Activated T-helper 2 cell treated with anti-CD3 and anti-CD28 coated beads, Interferon-gamma antibody, Interleukin-2, Interleukin-4, amounts not matched to agents 10 μg/mL and 5 μg/mL and 100 μg/mL, durations not matched to agents 14 hours and 24 hours and 36 hours (primary cell): ENCODE measurements around the gene MKLN1. TPM values are rescaled to one million over a fixed set of nuclear protein-coding genes. Genes with fewer than 3 reads are reported as not detected.

Source experiments
- DNase-seq: peaks from one replicate; pipeline ENCODE4 v3.0.0; 2021; ENCODE audit warnings: low spot score
- H3K27ac Mint-ChIP-seq: one replicate; pipeline ENCODE4 v1.8.0; 2021; ENCODE audit warnings: mixed read lengths
- H3K27me3 Mint-ChIP-seq: one replicate; pipeline ENCODE4 v1.8.0; 2021; ENCODE audit warnings: low read depth, mixed read lengths
- H3K36me3 Mint-ChIP-seq: one replicate; pipeline ENCODE4 v1.8.0; 2021; ENCODE audit warnings: low read depth, mixed read lengths
- H3K4me1 Mint-ChIP-seq: one replicate; pipeline ENCODE4 v1.8.0; 2021; ENCODE audit warnings: low read depth, mixed read lengths
- H3K4me3 Mint-ChIP-seq: one replicate; pipeline ENCODE4 v1.8.0; 2021; ENCODE audit warnings: low read depth, mild to moderate bottlenecking, moderate library complexity, mixed read lengths
- H3K9me3 Mint-ChIP-seq: one replicate; pipeline ENCODE4 v1.8.0; 2021; ENCODE audit warnings: mixed read lengths
- intact Hi-C: fragments of 100-400 bp; cut with micrococcal nuclease; formaldehyde crosslinking; loops from one replicate; pipeline ENCODE4 v1.15.1; 2023
- total RNA-seq: library from RNA; stranded (reverse); gene quantifications from 2 replicates; pipeline ENCODE4 v1.2.3, GENCODE V29; 2022

Gene MKLN1
- total RNA-seq, 1 donor from 2014 or later, result 38.3 TPM

DNA sequence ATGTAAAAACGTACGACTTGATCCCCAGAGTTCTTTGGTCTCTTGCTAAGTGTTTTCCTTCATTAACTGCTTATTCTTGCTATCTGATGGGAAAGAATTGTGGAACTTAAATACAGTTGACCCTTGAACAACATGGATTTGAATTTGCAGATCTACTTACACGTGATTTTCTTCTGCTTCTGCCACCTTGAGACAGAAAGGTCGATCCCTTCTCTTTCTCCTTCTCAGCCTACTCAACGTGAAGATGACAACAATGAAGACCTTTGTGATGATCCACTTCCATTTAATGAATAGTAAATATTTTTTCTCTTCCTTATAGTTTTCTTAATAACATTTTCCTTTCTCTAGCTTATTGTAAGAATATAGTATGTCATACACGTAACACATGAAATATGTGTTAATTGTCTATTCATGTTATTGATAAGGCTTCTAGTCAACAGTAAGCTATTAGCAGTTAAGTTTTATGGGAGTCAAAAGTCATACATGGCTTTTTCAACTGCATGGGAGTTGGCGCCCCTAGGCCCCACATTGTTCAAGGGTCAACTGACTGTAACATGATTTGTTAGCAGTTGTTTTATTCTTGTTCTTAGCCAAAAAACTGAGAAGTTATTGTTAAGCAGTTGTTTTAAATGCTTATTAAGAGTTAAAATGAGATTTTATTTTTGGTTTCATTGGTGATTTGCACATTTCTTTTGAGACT is 11.2 kb downstream of the MKLN1 start:
- Mint-ChIP-seq H3K36me3 (peaks cover 70% of the 10 kb centered on the region), H3K9me3 (peaks cover 49% of the 10 kb centered on the region), H3K4me1 (peaks cover 15% of the 10 kb centered on the region), H3K27ac (no peak overlapping the region), H3K4me3 (no peak overlapping the region), H3K27me3 (no peaks in the 10 kb centered on the region)
- DNase-seq, result no peak
- intact Hi-C loops, result no loop called here

DNA sequence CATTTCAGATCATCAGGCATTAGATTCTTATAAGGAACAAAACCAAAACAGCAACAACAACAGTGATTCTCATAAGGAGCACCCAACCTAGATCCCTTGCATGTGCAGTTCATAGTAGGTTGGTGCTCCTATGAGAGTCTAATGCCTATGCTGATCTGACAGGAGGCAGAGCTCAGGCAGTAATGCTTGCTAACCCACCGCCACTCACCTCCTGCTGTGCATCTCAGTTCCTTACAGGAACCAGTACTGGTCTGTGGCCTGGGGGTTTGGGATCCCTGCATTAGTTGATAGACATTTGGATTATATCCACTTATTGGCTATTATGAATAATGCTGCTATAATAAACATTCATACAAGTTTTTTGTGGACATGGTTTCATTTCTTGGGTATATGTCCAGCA is 14.0 kb downstream of the MKLN1 start:
- peaks cover 46% of the 10 kb centered on the region for H3K36me3 Mint-ChIP-seq
- no peaks in the 10 kb centered on the region for H3K27me3 Mint-ChIP-seq
- intact Hi-C loops, result no loop called here
- H3K4me3 Mint-ChIP-seq, result no peak overlapping the region
- H3K4me1 Mint-ChIP-seq, result peaks cover 13% of the 10 kb centered on the region
- peaks cover 26% of the 10 kb centered on the region for H3K9me3 Mint-ChIP-seq
- DNase-seq, result no peak
- no peak overlapping the region for H3K27ac Mint-ChIP-seq

DNA sequence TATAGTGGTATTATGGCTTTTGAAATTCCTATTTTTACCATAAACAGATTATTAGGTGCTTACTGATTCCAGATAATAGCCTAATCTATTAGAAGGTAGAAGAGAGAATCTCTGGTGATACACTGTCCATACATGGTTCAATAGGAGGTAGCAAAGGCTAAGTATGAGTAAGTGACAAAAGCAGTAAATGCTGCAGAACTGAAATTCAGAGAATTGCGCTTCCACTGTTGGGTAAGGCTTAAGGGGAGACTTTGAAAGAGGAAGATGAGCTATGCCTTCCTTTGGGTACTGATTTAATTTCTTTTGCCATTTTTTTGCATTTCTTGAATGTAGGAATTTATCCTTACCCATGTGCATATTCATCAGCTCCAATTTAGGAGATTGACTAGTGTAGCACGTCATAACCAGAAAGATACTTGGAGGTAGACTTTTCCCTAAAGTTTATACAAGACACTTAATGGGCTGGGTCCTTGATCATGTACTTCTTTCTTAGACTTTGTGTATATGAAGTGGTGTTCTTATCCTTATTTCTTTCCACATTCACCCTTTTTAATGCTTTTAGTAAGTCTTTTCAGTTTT is 15.3 kb downstream of the MKLN1 start:
- Mint-ChIP-seq H3K9me3 (peaks cover 16% of the 10 kb centered on the region), H3K27ac (no peak overlapping the region), H3K4me3 (no peak overlapping the region), H3K36me3 (peaks cover 37% of the 10 kb centered on the region), H3K27me3 (no peaks in the 10 kb centered on the region), H3K4me1 (peaks cover 13% of the 10 kb centered on the region)
- DNase-seq, result no peak
- intact Hi-C loops, result no loop called here

DNA sequence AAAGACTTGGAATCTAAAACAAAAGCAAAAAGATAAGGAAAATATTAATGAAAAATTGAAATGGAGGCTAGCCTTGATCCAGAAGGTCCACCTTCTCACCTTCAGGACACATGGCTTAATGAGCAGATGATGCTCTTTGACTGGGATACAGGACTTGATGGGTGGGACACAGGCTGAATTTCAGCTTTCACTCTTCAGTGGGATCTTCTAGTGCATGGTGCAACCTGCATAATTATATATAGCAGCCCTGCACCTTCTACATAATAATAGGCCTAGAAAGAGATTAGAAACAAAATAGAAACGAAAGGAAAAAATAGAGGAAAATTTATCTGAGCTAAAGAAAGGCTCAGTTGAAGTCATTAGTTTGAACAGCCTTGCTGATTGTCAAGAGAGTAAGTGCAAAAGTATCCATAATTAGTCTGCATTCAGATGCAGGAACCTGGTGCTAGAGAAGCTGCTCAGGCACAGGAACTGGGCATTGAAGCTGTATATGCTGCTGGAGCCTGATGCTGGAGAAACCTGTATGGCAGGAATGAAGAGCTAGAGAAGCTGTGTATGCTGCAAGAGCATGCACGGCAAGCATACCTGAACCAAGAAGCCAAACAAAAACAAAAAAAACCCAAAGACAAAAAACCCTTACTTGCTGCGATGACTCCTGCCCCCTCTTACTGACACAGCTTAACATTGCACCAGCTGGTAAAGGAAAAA is 19.4 kb downstream of the MKLN1 start:
- intact Hi-C loops, result no loop called here
- Mint-ChIP-seq H3K4me1 (no peaks in the 10 kb centered on the region), H3K4me3 (no peak overlapping the region), H3K36me3 (peaks cover 20% of the 10 kb centered on the region), H3K27ac (no peak overlapping the region), H3K27me3 (no peaks in the 10 kb centered on the region), H3K9me3 (no peaks in the 10 kb centered on the region)
- DNase-seq, result no peak

DNA sequence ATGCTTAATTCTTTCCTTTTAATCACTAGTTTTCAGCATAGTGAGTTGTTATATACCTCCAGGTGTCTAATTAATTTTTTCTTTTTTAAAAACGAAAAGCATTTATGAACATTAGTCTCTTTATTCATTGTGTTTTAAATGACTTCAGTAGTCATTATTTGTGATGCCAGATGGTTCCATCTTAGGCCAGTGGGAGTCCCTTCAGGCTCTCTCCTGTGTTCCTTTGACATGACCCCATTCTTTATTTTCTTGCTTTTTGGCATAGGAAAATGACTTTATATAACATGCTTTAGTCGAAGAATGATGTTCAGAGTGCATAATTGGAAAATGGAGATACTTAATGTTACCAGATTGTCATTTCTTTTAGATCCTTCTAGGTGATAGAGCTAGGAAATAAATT is 24.4 kb downstream of the MKLN1 start:
- Mint-ChIP-seq H3K4me3 (no peak overlapping the region), H3K4me1 (peaks cover 12% of the 10 kb centered on the region), H3K27ac (no peak overlapping the region), H3K9me3 (no peaks in the 10 kb centered on the region), H3K27me3 (no peaks in the 10 kb centered on the region), H3K36me3 (peaks cover 27% of the 10 kb centered on the region)
- no peak for DNase-seq
- intact Hi-C loops, result no loop called here

DNA sequence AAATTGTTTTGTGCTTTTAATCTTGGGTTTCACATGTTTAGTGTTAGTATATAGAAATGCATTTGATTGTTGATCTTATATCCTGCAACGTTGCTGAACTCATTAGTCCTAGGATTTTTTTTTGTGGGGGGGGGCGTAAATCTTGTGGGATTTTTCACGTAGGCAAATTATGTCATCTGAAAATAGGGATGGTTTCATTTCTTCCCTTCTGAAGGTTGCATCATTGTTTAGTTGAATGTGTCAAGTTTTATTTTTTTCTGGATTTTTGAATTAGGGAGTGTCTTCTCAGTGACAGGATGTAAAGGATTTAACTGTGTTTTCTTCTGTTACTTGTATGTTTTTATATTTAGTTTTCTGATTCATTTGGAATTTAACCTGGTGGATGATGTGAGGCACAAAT is 26.7 kb downstream of the MKLN1 start:
- no peak overlapping the region for H3K4me3 Mint-ChIP-seq
- H3K4me1 Mint-ChIP-seq, result peaks cover 35% of the 10 kb centered on the region
- intact Hi-C loops, result no loop called here
- H3K27me3 Mint-ChIP-seq, result no peaks in the 10 kb centered on the region
- no peak overlapping the region for H3K27ac Mint-ChIP-seq
- no peak for DNase-seq
- no peaks in the 10 kb centered on the region for H3K9me3 Mint-ChIP-seq
- H3K36me3 Mint-ChIP-seq, result peaks cover 25% of the 10 kb centered on the region

DNA sequence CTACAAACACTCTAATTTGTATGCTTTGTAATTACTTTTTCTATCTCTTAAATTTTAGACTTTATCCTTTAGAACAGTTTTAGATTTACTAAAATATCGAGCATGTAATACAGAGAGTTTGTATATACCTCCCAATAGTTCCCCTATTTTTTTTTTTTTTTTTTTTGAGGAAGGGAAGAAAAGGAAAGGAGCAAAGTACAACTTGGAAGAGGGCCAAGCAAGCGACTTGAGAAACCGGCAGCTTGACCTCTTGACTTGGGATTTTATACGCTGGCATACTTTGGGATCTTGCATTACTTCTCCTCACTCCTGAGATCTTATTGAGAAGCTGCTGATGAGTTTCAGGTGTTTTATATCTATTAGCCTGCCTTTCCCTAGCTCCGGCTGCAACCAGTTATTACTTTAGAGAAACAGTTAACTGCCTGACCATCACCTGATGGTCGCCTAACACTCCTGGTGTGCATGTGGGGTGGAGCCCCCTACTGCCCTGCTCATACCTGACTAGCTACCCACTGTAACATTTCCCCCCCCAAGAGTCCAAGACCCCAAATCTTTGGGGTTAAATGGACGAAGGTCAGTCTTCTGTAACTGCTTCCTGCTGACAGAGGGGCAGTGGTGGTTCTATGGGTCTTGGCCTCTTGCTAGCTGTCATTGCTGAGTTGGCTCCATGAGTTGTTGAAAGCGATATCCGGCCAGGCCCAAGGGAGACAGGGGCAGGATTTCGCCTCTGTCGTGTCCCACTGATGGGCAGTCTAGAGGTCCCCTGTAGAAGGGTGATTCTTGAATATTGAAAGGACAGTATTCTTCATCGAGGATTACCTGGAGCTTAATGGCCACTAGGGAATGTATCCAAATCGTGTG is 28.5 kb downstream of the MKLN1 start:
- intact Hi-C loops, result no loop called here
- peaks cover 48% of the 10 kb centered on the region for H3K4me1 Mint-ChIP-seq

DNA sequence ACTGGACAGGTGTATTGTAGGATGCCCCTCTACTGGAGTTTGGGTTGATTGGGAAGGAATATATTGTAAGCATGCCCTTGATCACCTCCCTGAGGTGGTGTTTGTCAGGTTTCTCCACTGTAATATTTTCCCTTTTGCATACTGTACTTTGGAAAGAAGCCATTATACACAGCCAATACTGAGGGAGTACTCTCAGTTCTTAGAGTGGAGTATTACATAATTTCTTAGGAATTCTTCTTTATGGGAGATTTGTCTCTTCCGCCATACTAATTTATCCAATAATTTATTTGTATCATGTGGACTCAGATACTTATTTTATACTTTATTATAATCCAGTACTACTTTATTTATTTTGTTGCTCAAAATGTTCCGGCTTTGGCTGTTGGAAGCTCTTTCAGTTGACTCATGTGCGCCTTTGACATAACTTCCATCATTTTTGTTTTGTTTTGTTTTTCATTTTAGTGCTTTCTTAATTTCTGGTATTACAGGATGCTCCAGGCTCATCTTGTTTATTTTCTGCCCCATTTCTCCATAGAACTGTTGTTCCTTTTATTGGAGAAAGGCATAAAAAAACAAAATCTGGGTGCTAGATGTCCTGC is 29.7 kb downstream of the MKLN1 start:
- Mint-ChIP-seq H3K36me3 (peaks cover 11% of the 10 kb centered on the region), H3K9me3 (no peaks in the 10 kb centered on the region), H3K27me3 (no peaks in the 10 kb centered on the region), H3K4me1 (peaks cover 55% of the 10 kb centered on the region), H3K4me3 (no peak overlapping the region), H3K27ac (no peak overlapping the region)
- intact Hi-C loops, result no loop called here
- no peak for DNase-seq

More for the DNA sequence above, 28.5 kb downstream of the MKLN1 start:
- no peak overlapping the region for H3K27ac Mint-ChIP-seq
- H3K27me3 Mint-ChIP-seq, result no peaks in the 10 kb centered on the region
- DNase-seq, result no peak
- H3K4me3 Mint-ChIP-seq, result no peak overlapping the region
- H3K36me3 Mint-ChIP-seq, result peaks cover 13% of the 10 kb centered on the region
- no peaks in the 10 kb centered on the region for H3K9me3 Mint-ChIP-seq

DNA sequence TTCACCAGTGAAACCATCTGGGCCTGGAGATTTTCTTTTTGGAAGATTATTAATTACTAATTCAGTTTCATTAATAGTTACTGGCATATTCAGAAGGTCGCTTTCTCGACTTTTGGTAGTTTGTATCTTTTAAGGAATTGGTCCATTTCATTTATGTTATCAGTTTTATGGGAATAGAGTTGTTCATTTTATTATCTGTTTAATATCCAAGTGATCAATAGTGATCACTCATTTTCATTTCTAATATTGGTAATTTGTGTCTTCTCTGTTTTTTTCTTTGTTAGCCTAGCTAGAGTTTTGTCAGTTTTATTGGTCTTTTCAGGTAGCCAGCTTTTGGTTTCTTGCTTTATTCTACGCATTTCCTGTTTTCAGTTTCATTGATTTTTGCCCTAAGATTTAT is 31.0 kb downstream of the MKLN1 start:
- peaks cover 58% of the 10 kb centered on the region for H3K4me1 Mint-ChIP-seq
- H3K27me3 Mint-ChIP-seq, result no peaks in the 10 kb centered on the region
- DNase-seq, result no peak
- H3K4me3 Mint-ChIP-seq, result no peak overlapping the region
- no peak overlapping the region for H3K27ac Mint-ChIP-seq
- intact Hi-C loops, result no loop called here
- H3K9me3 Mint-ChIP-seq, result no peaks in the 10 kb centered on the region
- peaks cover 8% of the 10 kb centered on the region for H3K36me3 Mint-ChIP-seq

DNA sequence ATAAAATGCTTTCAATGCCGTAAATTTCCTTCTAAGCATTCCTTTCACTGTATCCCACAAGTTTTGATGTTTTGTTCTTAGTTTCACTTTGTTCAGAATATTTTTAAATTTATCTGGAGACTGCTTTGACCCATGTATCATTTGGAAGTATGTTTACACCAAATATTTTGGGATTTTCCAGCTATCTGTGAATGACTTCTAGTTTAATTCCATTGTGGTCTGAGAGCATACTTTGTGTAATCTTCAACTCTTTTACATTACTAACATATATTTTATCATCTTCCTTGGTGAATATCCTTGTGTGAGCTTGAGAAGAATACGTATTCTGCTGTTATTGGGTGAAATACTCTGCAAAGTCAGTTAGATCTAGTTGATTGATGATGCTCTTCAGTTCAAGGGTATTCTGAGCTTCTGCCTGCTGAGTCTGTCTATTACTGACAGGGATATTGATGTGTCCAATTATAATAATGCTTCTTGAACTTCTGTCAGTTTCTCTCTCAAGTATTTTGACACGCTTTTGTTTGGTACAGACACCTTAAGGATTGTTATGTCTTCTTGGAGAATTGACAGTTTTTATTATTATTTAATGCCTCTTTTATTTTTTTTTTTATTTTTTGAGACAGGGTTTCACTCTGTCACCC is 31.6 kb downstream of the MKLN1 start:
- no peaks in the 10 kb centered on the region for H3K9me3 Mint-ChIP-seq
- H3K4me3 Mint-ChIP-seq, result no peak overlapping the region

DNA sequence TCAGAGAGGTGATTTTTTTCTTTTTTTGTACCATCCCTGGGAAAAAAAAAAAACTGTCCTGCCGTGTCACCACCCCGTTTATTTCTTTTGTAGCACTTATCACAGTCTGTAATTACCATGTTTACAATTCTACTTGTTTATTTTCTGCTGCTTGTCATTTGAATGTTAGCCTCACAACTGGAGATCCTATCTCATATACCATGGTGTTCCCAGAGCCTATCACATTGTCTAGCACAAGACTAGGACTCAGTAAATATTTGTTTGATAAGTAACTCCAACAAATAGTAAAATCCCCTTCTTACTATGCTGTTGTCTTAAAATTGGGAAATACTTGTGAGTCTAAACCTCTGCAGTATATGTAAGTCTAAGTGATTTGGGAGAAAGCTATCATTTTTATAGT is 36.0 kb downstream of the MKLN1 start:
- Mint-ChIP-seq H3K27ac (no peak overlapping the region), H3K9me3 (no peaks in the 10 kb centered on the region), H3K4me1 (peaks cover 69% of the 10 kb centered on the region), H3K27me3 (no peaks in the 10 kb centered on the region), H3K4me3 (no peak overlapping the region), H3K36me3 (peaks cover 20% of the 10 kb centered on the region)
- intact Hi-C loops, result loop anchor here (10.0 kb wide), 1 partner anchor 129 kb away; no protein-coding TSS in a partner anchor
- no peak for DNase-seq

More for the DNA sequence above, 31.6 kb downstream of the MKLN1 start:
- no peak for DNase-seq
- no peak overlapping the region for H3K27ac Mint-ChIP-seq
- no peaks in the 10 kb centered on the region for H3K27me3 Mint-ChIP-seq
- H3K4me1 Mint-ChIP-seq, result peaks cover 58% of the 10 kb centered on the region
- peaks cover 8% of the 10 kb centered on the region for H3K36me3 Mint-ChIP-seq
- intact Hi-C loops, result no loop called here
